K562 (cell line): ENCODE results near the gene LRRC15. TPM values are rescaled to one million over a fixed set of nuclear protein-coding genes. Genes with fewer than 3 reads are reported as not detected.

Experiments used
- CHD4 ChIP-seq: fragments of 200-600 bp; sonication (generic); IDR thresholded peaks from 3 replicates; pipeline ENCODE4 v1.6.1; 2012; ENCODE audit warnings: low read depth, mild to moderate bottlenecking, mixed read lengths, low read length, inconsistent platforms; ENCODE audit not compliant: insufficient read depth, insufficient replicate concordance, poor library complexity, severe bottlenecking
- GATAD2A ChIP-seq: fragments of 450-650 bp; IDR thresholded peaks from 2 replicates; pipeline ENCODE4 v1.6.1; 2017
- HDAC6 ChIP-seq: IDR thresholded peaks from 2 replicates; pipeline ENCODE4 v1.6.1; 2012; ENCODE audit warnings: low read depth, mild to moderate bottlenecking, control low read depth, inconsistent platforms, low read length, moderate library complexity
- HINFP ChIP-seq: fragments of 450-650 bp; conservative IDR thresholded peaks from 2 replicates; pipeline ENCODE4 v1.6.1; 2016; ENCODE audit warnings: missing genetic modification characterization, low read depth, mild to moderate bottlenecking, control low read depth, missing compliant biosample characterization
- HNRNPL ChIP-seq: fragments of 200-400 bp; formaldehyde crosslinking; IDR thresholded peaks from 2 replicates; pipeline ENCODE4 v1.6.1; 2017; ENCODE audit warnings: low read depth, mild to moderate bottlenecking, low read length
- HNRNPUL1 ChIP-seq: fragments of 200-400 bp; formaldehyde crosslinking; IDR thresholded peaks from 2 replicates; pipeline ENCODE4 v1.6.1; 2017; ENCODE audit warnings: low read length
- MBD2 ChIP-seq: sonication (generic); IDR thresholded peaks from 2 replicates; pipeline ENCODE4 v1.6.1; 2016; ENCODE audit warnings: low read depth, borderline replicate concordance
- RBBP5 ChIP-seq: fragments of 200-600 bp; sonication (generic); IDR thresholded peaks from 2 replicates; pipeline ENCODE4 v1.6.1; 2012; ENCODE audit warnings: borderline replicate concordance, mild to moderate bottlenecking, low read length, control low read depth, inconsistent platforms; ENCODE audit not compliant: insufficient read depth, poor library complexity, severe bottlenecking
- SETDB1 ChIP-seq: IDR thresholded peaks from one replicate; pipeline ENCODE4 v1.6.1; 2012; ENCODE audit warnings: low read length, control low read depth, inconsistent platforms
- SP2 ChIP-seq: IDR thresholded peaks from 2 replicates; pipeline ENCODE4 v1.6.1; 2011; ENCODE audit warnings: mild to moderate bottlenecking, low read depth, low read length, moderate library complexity; ENCODE audit not compliant: poor library complexity, severe bottlenecking; ENCODE audit errors: extremely low read depth
- TCF7L2 ChIP-seq: fragments of 150-350 bp; IDR thresholded peaks from 2 replicates; pipeline ENCODE4 v1.6.1; 2016; ENCODE audit warnings: low read depth, mild to moderate bottlenecking, low read length, moderate library complexity
- ZNF121 ChIP-seq: sonication (generic); formaldehyde crosslinking; conservative IDR thresholded peaks from 2 replicates; pipeline ENCODE4 v1.8.0; 2022; ENCODE audit warnings: missing genetic modification reagents
- ZNF41 ChIP-seq: fragments of 250-450 bp; sonication (Bioruptor Pico); conservative IDR thresholded peaks from 2 replicates; pipeline ENCODE4 v1.4.0; 2020; ENCODE audit warnings: mild to moderate bottlenecking
- polyA plus RNA-seq, 8 experiments: library from polyadenylated mRNA; depleted of rRNA in 4 of 8; stranded (reverse) in 5 of 8; unstranded in 3 of 8; fragments of >200 nt; fragmentation: Nextera tagmentation in 2 of 8; fragmentation: Illumina TruSeq in 1 of 8; extraction: Ambion mirVana in 2 of 8; extraction: Trizol in 1 of 8; gene quantifications; 2 replicates each; pipeline versions ENCODE4 v1.2.1 to v1.2.3, GENCODE V29; 2011 to 2014; ENCODE audit warnings: inconsistent platforms in 1 of 8, missing spikeins in 1 of 8
- total RNA-seq, 7 experiments: library from RNA; depleted of rRNA in 6 of 7; stranded (reverse); fragments of >200 nt in 6 of 7; fragmentation: Illumina TruSeq in 2 of 7; extraction: Trizol in 2 of 7; gene quantifications; 2 replicates each; pipeline versions ENCODE4 v1.2.1 to v1.2.3, GENCODE V29; 2011 to 2021; ENCODE audit warnings: low replicate concordance in 1 of 7
- TF ChIP-seq, protein P1 (sequence below): fragments of 450-650 bp; IDR thresholded peaks from 2 replicates; pipeline ENCODE4 v1.6.1; 2016; ENCODE audit warnings: low read depth
- TF ChIP-seq, protein P2 (sequence below): IDR thresholded peaks from 2 replicates; pipeline ENCODE4 v1.6.1; 2011; ENCODE audit warnings: borderline replicate concordance, low read depth, mild to moderate bottlenecking, moderate library complexity, low read length; ENCODE audit not compliant: insufficient read depth, poor library complexity, severe bottlenecking

The LRRC15 gene
- total and polyA plus RNA-seq, 9 of the 15 experiments (the other 6 are each of a cell fraction or from before 2014, with no cell fraction given), result not detected

- TF ChIP-seq HINFP (tag), result no peak
- TF ChIP-seq HNRNPUL1, result no peak
- TF ChIP-seq SP2, result no peak
- TF ChIP-seq MBD2, result no peak
- TF ChIP-seq ZNF121 (CRISPR knock-in tag), result no peak; the same call in 1 of the 2 replicates
- TF ChIP-seq GATAD2A, result no peak
- TF ChIP-seq, protein P1, sequence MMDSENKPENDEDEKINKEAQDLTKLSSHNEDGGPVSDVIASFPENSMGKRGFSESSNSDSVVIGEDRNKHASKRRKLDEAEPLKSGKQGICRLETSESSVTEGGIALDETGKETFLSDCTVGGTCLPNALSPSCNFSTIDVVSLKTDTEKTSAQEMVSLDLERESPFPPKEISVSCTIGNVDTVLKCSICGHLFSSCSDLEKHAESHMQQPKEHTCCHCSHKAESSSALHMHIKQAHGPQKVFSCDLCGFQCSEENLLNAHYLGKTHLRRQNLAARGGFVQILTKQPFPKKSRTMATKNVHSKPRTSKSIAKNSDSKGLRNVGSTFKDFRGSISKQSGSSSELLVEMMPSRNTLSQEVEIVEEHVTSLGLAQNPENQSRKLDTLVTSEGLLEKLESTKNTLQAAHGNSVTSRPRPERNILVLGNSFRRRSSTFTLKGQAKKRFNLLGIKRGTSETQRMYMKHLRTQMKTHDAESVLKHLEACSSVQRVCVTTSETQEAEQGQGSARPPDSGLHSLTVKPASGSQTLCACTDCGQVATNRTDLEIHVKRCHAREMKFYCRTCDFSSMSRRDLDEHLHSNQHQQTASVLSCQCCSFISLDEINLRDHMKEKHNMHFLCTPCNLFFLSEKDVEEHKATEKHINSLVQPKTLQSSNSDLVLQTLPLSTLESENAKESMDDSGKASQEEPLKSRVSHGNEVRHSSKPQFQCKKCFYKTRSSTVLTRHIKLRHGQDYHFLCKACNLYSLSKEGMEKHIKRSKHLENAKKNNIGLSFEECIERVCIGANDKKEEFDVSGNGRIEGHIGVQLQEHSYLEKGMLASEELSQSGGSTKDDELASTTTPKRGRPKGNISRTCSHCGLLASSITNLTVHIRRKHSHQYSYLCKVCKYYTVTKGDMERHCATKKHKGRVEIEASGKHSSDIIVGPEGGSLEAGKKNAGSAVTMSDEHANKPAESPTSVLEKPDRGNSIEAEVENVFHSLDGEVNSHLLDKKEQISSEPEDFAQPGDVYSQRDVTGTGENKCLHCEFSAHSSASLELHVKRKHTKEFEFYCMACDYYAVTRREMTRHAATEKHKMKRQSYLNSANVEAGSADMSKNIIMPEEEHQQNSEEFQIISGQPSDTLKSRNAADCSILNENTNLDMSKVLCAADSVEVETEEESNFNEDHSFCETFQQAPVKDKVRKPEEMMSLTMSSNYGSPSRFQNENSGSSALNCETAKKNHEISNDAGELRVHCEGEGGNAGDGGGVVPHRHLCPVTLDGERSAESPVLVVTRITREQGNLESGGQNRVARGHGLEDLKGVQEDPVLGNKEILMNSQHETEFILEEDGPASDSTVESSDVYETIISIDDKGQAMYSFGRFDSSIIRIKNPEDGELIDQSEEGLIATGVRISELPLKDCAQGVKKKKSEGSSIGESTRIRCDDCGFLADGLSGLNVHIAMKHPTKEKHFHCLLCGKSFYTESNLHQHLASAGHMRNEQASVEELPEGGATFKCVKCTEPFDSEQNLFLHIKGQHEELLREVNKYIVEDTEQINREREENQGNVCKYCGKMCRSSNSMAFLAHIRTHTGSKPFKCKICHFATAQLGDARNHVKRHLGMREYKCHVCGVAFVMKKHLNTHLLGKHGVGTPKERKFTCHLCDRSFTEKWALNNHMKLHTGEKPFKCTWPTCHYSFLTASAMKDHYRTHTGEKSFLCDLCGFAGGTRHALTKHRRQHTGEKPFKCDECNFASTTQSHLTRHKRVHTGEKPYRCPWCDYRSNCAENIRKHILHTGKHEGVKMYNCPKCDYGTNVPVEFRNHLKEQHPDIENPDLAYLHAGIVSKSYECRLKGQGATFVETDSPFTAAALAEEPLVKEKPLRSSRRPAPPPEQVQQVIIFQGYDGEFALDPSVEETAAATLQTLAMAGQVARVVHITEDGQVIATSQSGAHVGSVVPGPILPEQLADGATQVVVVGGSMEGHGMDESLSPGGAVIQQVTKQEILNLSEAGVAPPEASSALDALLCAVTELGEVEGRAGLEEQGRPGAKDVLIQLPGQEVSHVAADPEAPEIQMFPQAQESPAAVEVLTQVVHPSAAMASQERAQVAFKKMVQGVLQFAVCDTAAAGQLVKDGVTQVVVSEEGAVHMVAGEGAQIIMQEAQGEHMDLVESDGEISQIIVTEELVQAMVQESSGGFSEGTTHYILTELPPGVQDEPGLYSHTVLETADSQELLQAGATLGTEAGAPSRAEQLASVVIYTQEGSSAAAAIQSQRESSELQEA, result peak; percentile 24; the same call in 1 of the 2 replicates
- no peak for TF ChIP-seq HNRNPL
- peak; percentile 63 for TF ChIP-seq CHD4
- TF ChIP-seq SETDB1, result no peak
- TF ChIP-seq, protein P2, sequence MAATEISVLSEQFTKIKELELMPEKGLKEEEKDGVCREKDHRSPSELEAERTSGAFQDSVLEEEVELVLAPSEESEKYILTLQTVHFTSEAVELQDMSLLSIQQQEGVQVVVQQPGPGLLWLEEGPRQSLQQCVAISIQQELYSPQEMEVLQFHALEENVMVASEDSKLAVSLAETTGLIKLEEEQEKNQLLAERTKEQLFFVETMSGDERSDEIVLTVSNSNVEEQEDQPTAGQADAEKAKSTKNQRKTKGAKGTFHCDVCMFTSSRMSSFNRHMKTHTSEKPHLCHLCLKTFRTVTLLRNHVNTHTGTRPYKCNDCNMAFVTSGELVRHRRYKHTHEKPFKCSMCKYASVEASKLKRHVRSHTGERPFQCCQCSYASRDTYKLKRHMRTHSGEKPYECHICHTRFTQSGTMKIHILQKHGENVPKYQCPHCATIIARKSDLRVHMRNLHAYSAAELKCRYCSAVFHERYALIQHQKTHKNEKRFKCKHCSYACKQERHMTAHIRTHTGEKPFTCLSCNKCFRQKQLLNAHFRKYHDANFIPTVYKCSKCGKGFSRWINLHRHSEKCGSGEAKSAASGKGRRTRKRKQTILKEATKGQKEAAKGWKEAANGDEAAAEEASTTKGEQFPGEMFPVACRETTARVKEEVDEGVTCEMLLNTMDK, result no peak
- TF ChIP-seq RBBP5, result no peak
- TF ChIP-seq ZNF41 (CRISPR knock-in tag), result no peak
- TF ChIP-seq TCF7L2, result no peak
- TF ChIP-seq HDAC6, result peak; percentile 100
Measured at GRCh38 chr3:194326192-194326967, 43.2 kb downstream of the LRRC15 start (continued).
